H1 (cell line): ENCODE measurements around the gene SAA2. TPM values are rescaled to one million over a fixed set of nuclear protein-coding genes. Genes with fewer than 3 reads are reported as not detected.
A peak's percentile ranks its signal among the peaks of the same experiment; 100 is the strongest.
"Not testable (repeated sequence)": the region's sequence is repeated elsewhere in the genome, so short reads cannot be mapped to it uniquely, and the experiment has no call there.

Experiments used
- CTCF ChIA-PET: fragments of 300-600 bp; sonication (Branson Sonifier 250); formaldehyde crosslinking; loops from one replicate; lab custom pipeline; 2021; ENCODE audit not compliant: partially characterized antibody; lab: Charles Lee
- POLR2A ChIA-PET: fragments of 300-600 bp; sonication (Branson Sonifier 250); formaldehyde crosslinking; loops from one replicate; lab custom pipeline; 2021; ENCODE audit warnings: inconsistent platforms; ENCODE audit not compliant: partially characterized antibody; lab: Charles Lee
- DNase-seq, 2 experiments: peaks; one replicate each; pipeline versions ENCODE4 v3.0.0 to v3.0.0-alpha.2; 2010 to 2022; ENCODE audit warnings: low spot score in 2 of 2, low read depth in 1 of 2, mixed read lengths in 1 of 2
- FAIRE-seq: peaks from 2 replicates; lab custom pipeline; 2011; peaks lifted over from hg19 to GRCh38; lab: Jason Lieb, UNC
- H2AFZ ChIP-seq: 2 replicates; pipeline ENCODE4 v1.8.1; 2012; ENCODE audit warnings: low read length, inconsistent platforms
- H2AK5ac ChIP-seq: 2 replicates; pipeline ENCODE4 v1.6.1; 2013; ENCODE audit warnings: low read depth, low read length
- H2BK120ac ChIP-seq: replicated peaks from 2 replicates; pipeline ENCODE3; 2013; ENCODE audit warnings: low read depth, low read length, inconsistent platforms
- H2BK12ac ChIP-seq: 2 replicates; pipeline ENCODE4 v1.6.1; 2013; ENCODE audit warnings: low read depth, low read length
- H2BK15ac ChIP-seq: 2 replicates; pipeline ENCODE4 v1.6.1; 2013; ENCODE audit warnings: low read length
- H2BK20ac ChIP-seq: 2 replicates; pipeline ENCODE4 v1.6.1; 2013; ENCODE audit warnings: low read length
- H2BK5ac ChIP-seq: 2 replicates; pipeline ENCODE4 v1.6.1; 2013; ENCODE audit warnings: low read depth, low read length
- H3K14ac ChIP-seq: 2 replicates; pipeline ENCODE4 v1.6.1; 2013; ENCODE audit warnings: inconsistent platforms; ENCODE audit not compliant: insufficient read length
- H3K18ac ChIP-seq: 2 replicates; pipeline ENCODE4 v1.6.1; 2013; ENCODE audit warnings: low read length; ENCODE audit errors: extremely low read depth
- H3K23ac ChIP-seq: 2 replicates; pipeline ENCODE4 v1.6.1; 2013; ENCODE audit warnings: inconsistent platforms; ENCODE audit not compliant: insufficient read length
- H3K23me2 ChIP-seq: 2 replicates; pipeline ENCODE4 v1.6.1; 2013; ENCODE audit warnings: low read depth, low read length
- H3K27ac ChIP-seq: 2 replicates; pipeline ENCODE4 v1.6.1; 2011; ENCODE audit warnings: low read depth, low read length, inconsistent platforms
- H3K27me3 ChIP-seq, 4 experiments: replicated peaks in 1 of 4; 1 replicate in 1 of 4; 2 replicates in 3 of 4; pipeline versions ENCODE4 v1.6.1 to v1.8.1; 2011 to 2013; ENCODE audit warnings: low read length in 3 of 4, mild to moderate bottlenecking in 3 of 4, inconsistent platforms in 2 of 4, mixed read lengths in 2 of 4, moderate library complexity in 1 of 4; ENCODE audit not compliant: control insufficient read depth in 3 of 4, insufficient read depth in 3 of 4; ENCODE audit errors: extremely low read depth in 1 of 4
- H3K36me3 ChIP-seq, 4 experiments: 2 replicates each; pipeline versions ENCODE4 v1.6.1 to v1.8.1; 2011 to 2013; ENCODE audit warnings: mild to moderate bottlenecking in 4 of 4, low read length in 3 of 4, moderate library complexity in 2 of 4, control low read depth in 1 of 4, inconsistent platforms in 1 of 4; ENCODE audit not compliant: insufficient read depth in 4 of 4, control insufficient read depth in 2 of 4
- H3K4ac ChIP-seq: replicated peaks from 2 replicates; pipeline ENCODE3; 2013; ENCODE audit warnings: low read length, low read depth, mixed read lengths, inconsistent platforms; ENCODE audit not compliant: insufficient read length
- H3K4me1 ChIP-seq, 4 experiments: replicated peaks in 1 of 4; 1 replicate in 1 of 4; 2 replicates in 3 of 4; pipeline versions ENCODE4 v1.6.1 to v1.8.1; 2011 to 2013; ENCODE audit warnings: low read length in 3 of 4, inconsistent platforms in 2 of 4, mixed read lengths in 1 of 4; ENCODE audit not compliant: insufficient read depth in 4 of 4, control insufficient read depth in 3 of 4
- H3K4me2 ChIP-seq, 2 experiments: 2 replicates each; pipeline versions ENCODE4 v1.6.1 to v1.8.1; 2011 to 2013; ENCODE audit warnings: low read depth in 2 of 2, low read length in 2 of 2, control low read depth in 1 of 2, inconsistent platforms in 1 of 2, mild to moderate bottlenecking in 1 of 2; ENCODE audit not compliant: insufficient read depth in 1 of 2
- H3K4me3 ChIP-seq, 4 experiments: fragments of 200-600, 300-600 bp in 1 of 4; sonication (generic), shearing (Covaris generic), sonication (Bioruptor Twin) in 1 of 4; 2 replicates each; pipeline versions ENCODE4 v1.5.1 to v1.8.1; 2011 to 2016; ENCODE audit warnings: low read length in 4 of 4, low read depth in 3 of 4, control low read depth in 2 of 4, inconsistent platforms in 2 of 4, mild to moderate bottlenecking in 2 of 4, mixed read lengths in 1 of 4, moderate library complexity in 1 of 4; ENCODE audit not compliant: insufficient read depth in 2 of 4; ENCODE audit errors: extremely low read depth in 1 of 4
- H3K56ac ChIP-seq: replicated peaks from 2 replicates; pipeline ENCODE3; 2013; ENCODE audit warnings: low read depth, mild to moderate bottlenecking, mixed read lengths, low read length, inconsistent platforms; ENCODE audit not compliant: insufficient read length
- H3K79me1 ChIP-seq: 2 replicates; pipeline ENCODE4 v1.6.1; 2013; ENCODE audit warnings: low read depth, low read length, control low read depth
- H3K79me2 ChIP-seq, 2 experiments: 2 replicates each; pipeline versions ENCODE4 v1.6.1 to v1.8.1; 2012 to 2013; ENCODE audit warnings: low read length in 2 of 2, mild to moderate bottlenecking in 2 of 2, inconsistent platforms in 1 of 2; ENCODE audit not compliant: insufficient read depth in 2 of 2, control insufficient read depth in 1 of 2
- H3K9ac ChIP-seq, 4 experiments: replicated peaks in 1 of 4; 1 replicate in 1 of 4; 2 replicates in 3 of 4; pipeline versions ENCODE4 v1.6.1 to v1.8.1; 2011 to 2013; ENCODE audit warnings: low read depth in 3 of 4, low read length in 3 of 4, control low read depth in 2 of 4, mild to moderate bottlenecking in 2 of 4, moderate library complexity in 2 of 4, inconsistent platforms in 1 of 4; ENCODE audit errors: extremely low read depth in 1 of 4
- H3K9me3 ChIP-seq, 2 experiments: 2 replicates each; pipeline versions ENCODE4 v1.6.1 to v1.8.1; 2012 to 2013; ENCODE audit warnings: mild to moderate bottlenecking in 2 of 2, moderate library complexity in 2 of 2, control low read depth in 1 of 2, inconsistent platforms in 1 of 2, low read depth in 1 of 2, low read length in 1 of 2, mixed read lengths in 1 of 2; ENCODE audit not compliant: insufficient read depth in 2 of 2
- H4K20me1 ChIP-seq, 2 experiments: replicated peaks in 1 of 2; 2 replicates each; pipeline versions ENCODE3 to v1.8.1; 2011 to 2013; ENCODE audit warnings: inconsistent platforms in 2 of 2, low read length in 2 of 2, mild to moderate bottlenecking in 1 of 2; ENCODE audit not compliant: insufficient read depth in 2 of 2, control insufficient read depth in 1 of 2
- H4K5ac ChIP-seq: 2 replicates; pipeline ENCODE4 v1.6.1; 2013; ENCODE audit warnings: low read length, low read depth, mixed read lengths, inconsistent platforms; ENCODE audit not compliant: insufficient read length
- H4K8ac ChIP-seq: 2 replicates; pipeline ENCODE4 v1.8.0; 2013; ENCODE audit warnings: mild to moderate bottlenecking, moderate library complexity, low read length, inconsistent platforms; ENCODE audit not compliant: insufficient read depth; ENCODE audit errors: extremely low read depth
- H4K91ac ChIP-seq: replicated peaks from 2 replicates; pipeline ENCODE3; 2013; ENCODE audit warnings: low read length, mixed read lengths, inconsistent platforms; ENCODE audit not compliant: insufficient read length
- CEBPB ChIP-seq: IDR thresholded peaks from 2 replicates; pipeline ENCODE4 v1.6.1; 2012; ENCODE audit warnings: low read depth, low read length
- KDM4A ChIP-seq: IDR thresholded peaks from one replicate; pipeline ENCODE4 v1.7.1; 2012; ENCODE audit warnings: low read depth, mild to moderate bottlenecking, moderate library complexity, low read length, inconsistent platforms; ENCODE audit not compliant: severe bottlenecking
- SP1 ChIP-seq: IDR thresholded peaks from 2 replicates; pipeline ENCODE4 v1.6.1; 2011; ENCODE audit warnings: low read depth, low read length
- TEAD4 ChIP-seq: IDR thresholded peaks from 2 replicates; pipeline ENCODE4 v1.6.1; 2012; ENCODE audit warnings: low read depth, low read length, inconsistent platforms, mixed read lengths
- WGBS, 2 experiments: shearing (Covaris generic) in 1 of 2; methylation state at CpG; one replicate each; pipeline versions ENCODE4 v1.1.6 to v1.1.7; 2013 to 2015; ENCODE audit warnings: low lambda C conversion rate in 2 of 2, mixed read lengths in 2 of 2, inconsistent platforms in 1 of 2, low coverage in 1 of 2, missing lambda C conversion rate in 1 of 2; ENCODE audit not compliant: insufficient replicate concordance in 2 of 2, insufficient coverage in 1 of 2, insufficient read length in 1 of 2; ENCODE audit errors: extremely low coverage in 1 of 2, missing lambda C conversion rate in 1 of 2; 5-methylcytosine and 5-hydroxymethylcytosine counted together
- polyA plus RNA-seq, 7 experiments: library from polyadenylated mRNA; depleted of rRNA in 3 of 7; stranded (reverse) in 5 of 7; unstranded in 2 of 7; fragments of >200 nt in 5 of 7; fragments of 200-250 nt in 2 of 7; gene quantifications; 1 replicate in 5 of 7; 2 replicates in 1 of 7; 4 replicates in 1 of 7; pipeline versions ENCODE4 v1.2.1 to v1.2.3, GENCODE V29; 2011 to 2013; ENCODE audit warnings: missing spikeins in 2 of 7, mixed read lengths in 2 of 7
- total RNA-seq: library from RNA; stranded (reverse); fragmentation: NEBNext Ultra II Directional; extraction: Animal tissue kit (Norgen Biotek cat#: 25700); gene quantifications from 2 replicates; pipeline ENCODE4 v1.2.1, GENCODE V29; 2021

The SAA2 gene
- total and polyA plus RNA-seq, 2 of the 8 experiments (the other 6 are each of a cell fraction or from before 2014, with no cell fraction given), result not detected

DNA sequence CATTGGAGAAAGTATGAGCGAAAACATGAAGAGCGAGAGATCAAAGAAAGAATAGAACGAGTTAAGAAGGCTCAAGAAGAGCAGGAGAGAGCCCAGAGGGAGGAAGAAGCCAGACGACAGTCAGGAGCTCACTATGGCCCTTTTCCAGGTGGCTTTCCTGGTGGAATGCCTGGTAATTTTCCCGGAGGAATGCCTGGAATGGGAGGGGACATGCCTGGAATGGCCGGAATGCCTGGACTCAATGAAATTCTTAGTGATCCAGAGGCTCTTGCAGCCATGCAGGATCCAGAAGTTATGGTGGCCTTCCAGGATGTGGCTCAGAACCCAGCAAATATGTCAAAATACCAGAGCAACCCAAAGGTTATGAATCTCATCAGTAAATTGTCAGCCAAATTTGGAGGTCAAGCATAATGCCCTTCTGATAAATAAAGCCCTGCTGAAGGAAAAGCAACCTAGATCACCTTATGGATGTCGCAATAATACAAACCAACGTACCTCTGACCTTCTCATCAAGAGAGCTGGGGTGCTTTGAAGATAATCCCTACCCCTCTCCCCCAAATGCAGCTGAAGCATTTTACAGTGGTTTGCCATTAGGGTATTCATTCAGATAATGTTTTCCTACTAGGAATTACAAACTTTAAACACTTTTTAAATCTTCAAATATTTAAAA lies 14.3 kb upstream of the SAA2 start:
- H3K4me3 ChIP-seq, H3K36me3 ChIP-seq, CTCF ChIA-PET, H3K4me2 ChIP-seq, H4K20me1 ChIP-seq, H2BK12ac ChIP-seq, H2AK5ac ChIP-seq, H3K9ac ChIP-seq, H3K56ac ChIP-seq, H3K14ac ChIP-seq, FAIRE-seq, H3K27me3 ChIP-seq, H3K23me2 ChIP-seq, H4K8ac ChIP-seq, H2BK5ac ChIP-seq, H3K4ac ChIP-seq, H2BK120ac ChIP-seq, H4K91ac ChIP-seq, H3K27ac ChIP-seq, H2AFZ ChIP-seq, H3K9me3 ChIP-seq, H3K79me2 ChIP-seq, H4K5ac ChIP-seq, H2BK20ac ChIP-seq: not testable (repeated sequence)
- 72% methylated on average over 8 of the region's 8 CpGs; no CpG with 5 or more reads in 1 of the 2 experiments for WGBS, 2 experiments
- peak in 1 of 2 experiments; percentile 9 for DNase-seq
- POLR2A ChIA-PET, result interaction anchor here (1.5 kb wide), 1 partner anchor 12 kb away, joined by 5 read pairs; no protein-coding TSS in a partner anchor
- TF ChIP-seq CEBPB, result peak; percentile 44; the same call in 1 of the 2 replicates
- TF ChIP-seq TEAD4, result peak; percentile 97
- 0 out of 2 replicates have a peak, but pooled peaks have one; percentile 19 for TF ChIP-seq SP1
- peak; percentile 20 for TF ChIP-seq KDM4A
- TF ChIP-seq, all 59 proteins: peak for 4; not testable (repeated sequence) for 55
- not testable (repeated sequence) for H3K23ac ChIP-seq, H3K4me1 ChIP-seq, H2BK15ac ChIP-seq, H3K79me1 ChIP-seq, H3K18ac ChIP-seq
